Measurements from ENCODE around the gene CD27. TPM values are rescaled to one million over a fixed set of nuclear protein-coding genes. Genes with fewer than 3 reads are reported as not detected.
A peak's percentile ranks its signal among the peaks of the same experiment; 100 is the strongest.

The CD27 gene
- total and polyA plus RNA-seq, 2 of the 8 experiments (the other 6 are each of a cell fraction or from before 2014, with no cell fraction given), result 0.28 to 0.39 TPM

GRCh38 chr12:6450869-6451347, 6.2 kb downstream of the CD27 start:
- H3K56ac ChIP-seq (replicated peaks; ENCODE audit: insufficient read length, low read depth, low read length), result peak overlapping the region; percentile 3
- H4K91ac ChIP-seq (replicated peaks; ENCODE audit: insufficient read length, low read length), result peak overlapping the region; percentile 96
- no peaks in the 10 kb centered on the region for H3K27me3 ChIP-seq (replicated peaks in 1 of 4; ENCODE audit: control insufficient read depth in 3 of 4, extremely low read depth in 1 of 4, insufficient read depth in 3 of 4, low read length in 3 of 4)
- DNase-seq (ENCODE audit: low read depth in 1 of 2, low spot score in 2 of 2), result no peak
- WGBS, 2 experiments (ENCODE audit: extremely low coverage in 1 of 2, insufficient coverage in 1 of 2, insufficient read length in 1 of 2, insufficient replicate concordance in 2 of 2, low coverage in 1 of 2, low lambda C conversion rate in 2 of 2, missing lambda C conversion rate in 1 of 2), result 31% methylated on average over 9 of the region's 11 CpGs; no CpG with 5 or more reads in 1 of the 2 experiments
- peak overlapping the region; percentile 91 for H2BK12ac ChIP-seq (ENCODE audit: low read depth, low read length)
- H2AFZ ChIP-seq (ENCODE audit: low read length), result no peak overlapping the region
- H3K36me3 ChIP-seq (ENCODE audit: control insufficient read depth in 2 of 4, insufficient read depth in 4 of 4, low read length in 3 of 4), result no peaks in the 10 kb centered on the region
- H3K4ac ChIP-seq (replicated peaks; ENCODE audit: insufficient read length, low read depth, low read length), result no peak overlapping the region
- H2BK5ac ChIP-seq (ENCODE audit: low read depth, low read length), result peak overlapping the region; percentile 88
- peaks cover 23 to 36% (median 31%) of the 10 kb centered on the region in 4 experiments for H3K4me1 ChIP-seq (replicated peaks in 1 of 4; ENCODE audit: control insufficient read depth in 3 of 4, insufficient read depth in 4 of 4, low read length in 3 of 4)
- H3K23ac ChIP-seq (ENCODE audit: insufficient read length), result no peak overlapping the region
- peak overlapping the region; percentile 93 for H2BK20ac ChIP-seq (ENCODE audit: low read length)
- H4K8ac ChIP-seq (ENCODE audit: extremely low read depth, insufficient read depth, low read length), result peak overlapping the region; percentile 93; the same call in 1 of the 2 replicates
- H3K4me3 ChIP-seq (ENCODE audit: extremely low read depth in 1 of 4, insufficient read depth in 2 of 4, low read depth in 3 of 4, low read length in 4 of 4), result peak overlapping the region in 3 of 4 experiments; percentile 7 to 42 (median 27); a peak in 4 of 8 replicates
- peak overlapping the region in 2 of 4 experiments; percentile 1 to 55; a peak in 4 of 7 replicates for H3K9ac ChIP-seq (replicated peaks in 1 of 4; ENCODE audit: extremely low read depth in 1 of 4, low read depth in 3 of 4, low read length in 3 of 4)
- peak overlapping the region; percentile 62 to 67 for H3K4me2 ChIP-seq (ENCODE audit: insufficient read depth in 1 of 2, low read depth in 2 of 2, low read length in 2 of 2)
- H4K20me1 ChIP-seq (replicated peaks in 1 of 2; ENCODE audit: control insufficient read depth in 1 of 2, insufficient read depth in 2 of 2, low read length in 2 of 2), result no peaks in the 10 kb centered on the region
- no peak for FAIRE-seq
- no peak overlapping the region for H2BK120ac ChIP-seq (replicated peaks; ENCODE audit: low read depth, low read length)
- H3K27ac ChIP-seq (ENCODE audit: low read depth, low read length), result peak overlapping the region; percentile 78
- H4K5ac ChIP-seq (ENCODE audit: insufficient read length, low read depth, low read length), result peak overlapping the region; percentile 81
- H3K79me1 ChIP-seq (ENCODE audit: low read depth, low read length), result no peaks in the 10 kb centered on the region
- H3K14ac ChIP-seq (ENCODE audit: insufficient read length), result no peak overlapping the region
- ChIA-PET CTCF (ENCODE audit: partially characterized antibody) (interaction anchor here (0.6 to 4.4 kb wide), 8 partner anchors 9 to 128 kb away, joined by 3 to 36 read pairs (median 4); no protein-coding TSS in a partner anchor), POLR2A (ENCODE audit: partially characterized antibody) (interaction anchor here (0.7 to 4.9 kb wide), 20 partner anchors 8 to 131 kb away, joined by 3 to 41 read pairs (median 6); partner anchors contain the start of genes CD27, GAPDH, LTBR and MRPL51)
- H2BK15ac ChIP-seq (ENCODE audit: low read length), result peak overlapping the region; percentile 65; the same call in 1 of the 2 replicates
- no peaks in the 10 kb centered on the region; the same call in 1 of the 2 replicates for H3K23me2 ChIP-seq (ENCODE audit: low read depth, low read length)
- H3K79me2 ChIP-seq (ENCODE audit: control insufficient read depth in 1 of 2, insufficient read depth in 2 of 2, low read length in 2 of 2), result no peaks in the 10 kb centered on the region
- H3K9me3 ChIP-seq (ENCODE audit: insufficient read depth in 2 of 2, low read depth in 1 of 2, low read length in 1 of 2), result no peaks in the 10 kb centered on the region
- H3K18ac ChIP-seq (ENCODE audit: extremely low read depth, low read length), result peak overlapping the region; percentile 96
- no peak overlapping the region for H2AK5ac ChIP-seq (ENCODE audit: low read depth, low read length)
- TF ChIP-seq BRCA1 (IDR thresholded peaks at IDR 0.05; ENCODE audit: low read depth, low read length) (no peak), CHD2 (IDR thresholded peaks at IDR 0.05; ENCODE audit: low read length) (peak; percentile 59; the same call in 1 of the 2 replicates), CTBP2 (IDR thresholded peaks at IDR 0.05; ENCODE audit: borderline replicate concordance, insufficient read depth, insufficient read length, low read length) (peak; percentile 55), RNF2 (IDR thresholded peaks at IDR 0.05; ENCODE audit: borderline replicate concordance, low read depth, low read length, missing control alignments, poor library complexity, severe bottlenecking) (no peak), NRF1 (IDR thresholded peaks at IDR 0.05; ENCODE audit: low read depth, low read length) (no peak), SP1 (IDR thresholded peaks at IDR 0.05; ENCODE audit: low read depth, low read length) (peak; percentile 47), KDM1A (IDR thresholded peaks at IDR 0.05; ENCODE audit: borderline replicate concordance, low read length) (no peak), SIX5 (IDR thresholded peaks at IDR 0.05; ENCODE audit: low read depth, low read length) (no peak), HDAC2 (IDR thresholded peaks at IDR 0.05; ENCODE audit: borderline replicate concordance in 1 of 2, low read depth in 2 of 2, low read length in 2 of 2) (no peak), PHF8 (conservative IDR thresholded peaks at IDR 0.05; ENCODE audit: low read depth, low read length) (0 out of 2 replicates have a peak, but pooled peaks have one; percentile 24), RBBP5 (IDR thresholded peaks at IDR 0.05; ENCODE audit: borderline replicate concordance, low read depth, low read length) (0 out of 2 replicates have a peak, but pooled peaks have one; percentile 87)
